Measurements from ENCODE around the gene ITPRIP.

- TF ChIP-seq RXRA (IDR thresholded peaks at IDR 0.05), result no peak
- no peak for TF ChIP-seq EGR1 (IDR thresholded peaks at IDR 0.05; ENCODE audit: low read depth in 2 of 2)
- TF ChIP-seq CTCF (IDR thresholded peaks at IDR 0.05; ENCODE audit: low read depth, low read length, missing input control), result no peak
- TF ChIP-seq GABPA (IDR thresholded peaks at IDR 0.05 in 1 of 2, conservative IDR thresholded peaks at IDR 0.05 in 1 of 2), result no peak
- no peak for TF ChIP-seq TAF1 (conservative IDR thresholded peaks at IDR 0.05)
- TF ChIP-seq RAD21 (IDR thresholded peaks at IDR 0.05), result no peak
- TF ChIP-seq REST (IDR thresholded peaks at IDR 0.05), result no peak
- no peak for TF ChIP-seq YY1 (IDR thresholded peaks at IDR 0.05)
- TF ChIP-seq ATF3 (IDR thresholded peaks at IDR 0.05), result no peak
- no peak for TF ChIP-seq ZBTB33 (IDR thresholded peaks at IDR 0.05)
- no peak for TF ChIP-seq SP1 (IDR thresholded peaks at IDR 0.05)
Observed at GRCh38 chr10:104273286-104273685, 65.0 kb downstream of the ITPRIP start.
